GM21515 (cell line): ENCODE results near the gene LMF2.

ENCODE experiments used
- ATAC-seq: cut with Tn5 transposase; IDR thresholded peaks from one replicate; pipeline ENCODE4 v1.9.1; 2021; ENCODE audit not compliant: unreplicated experiment

Gene LMF2

DNA sequence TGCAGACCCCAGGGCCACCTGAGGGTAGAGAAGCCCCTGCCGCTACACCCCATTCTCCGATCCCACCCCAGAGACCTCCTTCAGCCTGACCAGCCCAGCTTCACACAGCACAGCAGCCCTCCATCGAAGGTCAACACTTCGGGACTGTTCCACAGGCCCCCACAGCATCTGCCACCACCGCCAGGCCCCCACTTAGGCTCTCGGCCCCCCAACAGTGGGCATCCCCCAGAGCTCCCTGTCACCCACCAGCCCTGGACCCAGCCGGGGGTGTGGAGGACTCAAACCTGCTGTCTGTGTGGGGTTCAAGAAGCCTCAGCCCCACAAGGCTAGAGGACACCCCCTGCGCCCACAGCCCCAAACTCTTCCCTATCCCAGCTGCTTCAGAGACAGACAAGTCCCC, 38.9 kb downstream of the LMF2 start:
- ATAC-seq: no peak

DNA sequence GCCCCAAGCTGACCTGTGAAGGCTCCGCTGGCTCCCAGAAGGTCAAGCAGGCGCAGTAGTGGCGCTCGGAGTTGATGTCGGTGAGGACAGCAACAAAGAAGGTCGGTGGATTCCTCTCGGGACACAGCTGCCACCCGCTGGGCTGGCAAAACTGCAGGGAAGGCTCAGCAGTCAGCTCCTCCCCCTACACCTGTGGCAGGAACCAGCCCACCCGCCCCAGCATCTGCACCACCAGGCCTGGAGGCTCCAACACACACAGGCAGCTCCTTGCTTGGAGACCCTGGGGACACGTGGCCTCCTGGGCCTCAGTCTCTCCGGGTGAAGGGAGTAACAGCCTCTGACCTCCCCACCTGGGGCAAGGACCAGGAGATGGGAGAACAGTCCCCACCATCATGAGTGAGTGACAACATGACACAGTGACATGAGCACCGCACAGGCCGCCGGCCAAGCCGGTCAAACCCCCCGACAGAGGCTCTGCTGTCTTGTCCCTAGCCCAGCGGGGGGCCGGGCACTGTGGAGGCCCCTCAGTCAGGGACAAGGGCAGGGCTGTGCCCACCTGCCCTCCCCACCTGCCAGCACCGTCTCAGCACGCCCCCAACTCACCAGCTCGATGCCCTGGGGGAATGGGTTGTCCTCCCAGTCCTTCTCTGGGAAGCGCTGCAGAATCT, 39.6 kb downstream of the LMF2 start:
- ATAC-seq: no peak

DNA sequence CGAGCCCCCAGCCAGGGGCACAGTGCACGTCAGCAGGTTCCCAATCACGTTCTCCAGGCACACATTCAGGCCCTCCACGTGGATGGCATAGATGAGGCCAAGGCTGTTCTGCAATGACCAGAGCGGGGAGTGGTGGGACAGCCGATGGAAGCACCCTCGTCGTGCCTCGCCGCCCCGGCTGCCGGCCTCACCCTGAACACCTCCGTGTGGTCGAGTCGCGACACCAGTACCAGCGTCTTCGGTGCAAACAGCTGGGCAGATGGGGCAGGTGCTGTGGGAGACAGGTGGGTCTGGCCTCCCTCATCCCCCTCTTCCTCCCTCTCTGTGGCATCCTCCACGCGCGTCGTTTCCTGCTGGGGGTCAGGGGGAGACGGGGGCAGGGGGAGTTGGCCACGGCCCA, 40.2 kb downstream of the LMF2 start:
- no peak for ATAC-seq

DNA sequence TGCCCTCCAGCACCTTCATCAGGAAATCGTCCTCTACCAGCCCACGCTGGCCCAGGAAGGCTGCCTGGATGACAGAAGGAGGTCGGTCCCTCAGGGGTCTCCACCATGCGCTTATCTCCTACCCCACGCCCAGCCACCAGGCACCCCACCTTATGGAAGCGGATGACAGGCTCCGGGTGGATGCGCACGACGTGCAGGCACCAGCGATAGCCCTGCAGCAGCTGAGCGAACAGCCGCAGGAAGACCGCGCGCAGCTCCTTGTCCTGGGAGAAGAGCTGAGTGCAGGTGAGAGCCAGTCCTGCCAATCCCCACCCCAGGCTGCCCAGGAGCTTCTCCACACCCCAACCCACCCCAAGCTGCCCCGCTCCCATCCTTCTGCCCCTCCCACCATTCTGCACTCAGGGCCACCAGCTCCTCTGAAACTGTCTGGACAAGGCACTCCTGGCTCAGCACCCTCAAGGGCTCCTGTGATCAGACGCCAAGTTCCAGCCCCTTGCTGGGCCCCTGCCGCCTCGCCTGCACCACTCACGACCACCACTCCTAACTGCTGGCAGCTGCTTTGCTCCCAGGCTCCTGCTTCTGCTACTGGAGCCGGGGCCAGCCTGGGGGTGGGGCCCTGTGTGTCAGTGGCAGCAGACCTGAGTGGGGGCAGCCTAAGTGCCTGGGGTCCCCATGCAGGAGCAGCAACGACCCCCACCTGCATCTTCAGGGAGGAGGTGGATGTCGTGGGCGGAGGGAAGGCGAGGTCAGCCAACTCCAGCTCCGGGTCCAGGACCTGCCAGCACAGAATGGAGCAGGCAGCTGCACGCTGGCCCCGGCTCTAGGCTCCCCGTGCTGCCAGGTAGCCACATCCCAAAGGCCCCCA, 42.2 kb downstream of the LMF2 start:
- ATAC-seq: no peak

DNA sequence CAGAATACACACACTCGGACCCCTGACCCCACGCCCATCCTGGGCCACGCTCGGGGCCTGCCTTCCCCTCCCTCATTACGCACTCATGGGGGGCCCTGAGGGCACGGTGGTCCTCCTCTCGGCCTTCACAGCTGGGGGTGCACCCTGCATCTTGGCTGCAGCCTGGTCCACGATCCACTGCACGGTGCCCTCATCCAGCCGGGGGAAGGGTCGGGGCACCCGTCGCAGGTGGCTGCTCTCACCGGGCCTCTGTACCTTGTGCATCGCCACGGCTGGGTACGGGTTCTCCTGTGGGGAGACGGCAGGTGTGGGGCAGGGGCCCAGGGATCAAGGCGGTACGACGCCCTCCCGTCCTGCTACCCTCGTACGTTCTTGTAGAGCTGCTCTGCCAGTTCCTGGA, 43.1 kb downstream of the LMF2 start:
- ATAC-seq: no peak

DNA sequence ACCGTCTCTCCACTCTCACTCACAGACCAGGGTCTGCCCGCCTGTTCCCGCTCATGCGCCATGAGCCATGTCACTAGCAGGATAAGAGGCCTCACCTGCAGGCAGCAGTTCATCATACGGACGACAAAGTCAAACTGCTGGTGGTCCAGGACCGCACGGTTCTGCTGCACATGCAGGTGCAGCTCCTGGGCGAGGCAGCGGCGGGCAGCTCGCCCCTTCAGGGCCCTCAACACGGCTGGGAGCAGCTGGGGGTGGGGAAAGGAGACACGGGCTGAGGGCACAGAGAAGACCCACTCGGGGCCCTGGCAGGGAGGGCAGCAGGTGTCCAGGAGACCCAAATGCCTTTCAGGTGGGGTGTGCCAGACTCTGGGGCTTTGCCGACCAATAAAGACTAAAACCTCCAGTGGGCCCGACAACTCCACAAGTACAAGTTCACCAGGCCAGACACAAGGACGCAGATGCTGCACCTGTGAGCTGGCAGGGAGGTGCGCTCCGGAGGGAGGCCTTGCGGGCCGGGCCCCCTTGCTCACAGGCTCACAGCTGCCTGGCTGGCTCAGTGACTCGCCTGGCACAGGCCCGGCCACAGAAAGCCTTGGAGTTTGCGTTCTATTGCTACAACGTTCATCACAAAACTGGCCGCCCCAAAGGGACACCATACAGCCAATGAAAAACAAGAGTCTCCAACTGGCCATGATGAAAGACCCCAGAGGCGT, 44.2 kb downstream of the LMF2 start:
- no peak for ATAC-seq

DNA sequence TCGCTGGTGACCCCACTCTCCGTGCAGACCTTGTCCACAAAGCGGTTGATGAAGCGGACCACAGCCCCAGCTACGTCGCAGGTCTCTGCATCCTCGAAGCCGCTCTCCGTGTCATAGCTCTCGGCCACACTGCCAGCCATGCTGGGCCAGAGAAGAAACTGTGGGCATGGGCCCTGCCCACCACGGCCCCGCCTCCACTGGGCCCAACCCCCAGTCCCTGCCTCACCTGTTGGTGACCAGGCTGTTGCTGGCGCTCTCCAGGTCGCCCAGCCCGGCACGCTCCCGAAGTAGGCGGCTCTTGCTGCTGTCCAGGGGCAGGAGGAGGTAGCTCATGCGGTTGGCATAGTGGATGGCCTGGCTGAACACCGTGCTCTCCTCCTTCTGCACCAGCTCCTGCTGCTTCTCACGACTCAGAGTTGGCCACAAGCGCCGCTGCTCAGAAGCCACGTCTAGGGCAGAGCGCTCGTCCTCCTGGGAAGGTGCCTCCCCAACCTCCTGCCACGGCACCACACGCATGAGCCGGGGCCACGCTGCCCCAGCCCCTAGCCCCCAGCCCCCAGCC, 45.4 kb downstream of the LMF2 start:
- no peak for ATAC-seq

DNA sequence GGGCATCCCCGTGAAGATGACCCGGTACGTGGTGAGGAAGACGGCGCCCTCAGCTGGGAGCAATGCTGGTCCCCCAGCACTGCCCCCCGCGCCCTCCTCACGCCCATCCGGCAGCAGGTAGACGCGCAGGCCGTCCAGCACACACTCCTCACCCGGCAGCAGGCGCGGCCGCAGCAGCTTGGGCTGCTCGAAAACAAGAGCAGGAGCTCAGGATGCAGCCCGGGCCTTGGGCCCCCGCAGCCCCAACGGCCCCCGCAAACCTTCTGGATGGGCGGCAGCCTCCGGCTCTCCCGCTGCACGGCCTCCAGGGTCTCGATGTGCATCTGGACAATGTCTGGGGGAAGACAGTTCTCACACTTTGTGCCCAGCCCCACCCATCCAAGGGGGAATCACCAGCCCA, 46.0 kb downstream of the LMF2 start:
- ATAC-seq: no peak

DNA sequence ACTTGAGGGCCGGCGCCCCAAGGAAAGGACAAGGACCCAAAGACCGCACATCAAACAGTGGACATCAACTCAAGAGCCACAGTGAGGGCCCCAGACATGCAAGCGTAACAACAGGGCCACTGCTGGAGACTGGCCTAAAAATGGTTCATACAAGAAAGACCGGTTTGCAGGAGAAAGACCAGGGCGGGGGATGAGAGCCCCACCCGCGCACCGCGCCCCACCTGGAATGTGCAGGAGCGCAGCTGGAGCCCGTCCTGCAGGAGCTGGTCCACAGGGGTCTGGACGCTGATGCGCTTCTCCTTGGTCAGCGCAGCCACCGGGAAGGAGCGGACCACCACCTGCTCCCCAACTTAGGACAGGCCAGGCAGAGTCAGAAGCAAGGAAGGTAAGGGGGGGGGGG, 46.6 kb downstream of the LMF2 start:
- ATAC-seq: no peak

DNA sequence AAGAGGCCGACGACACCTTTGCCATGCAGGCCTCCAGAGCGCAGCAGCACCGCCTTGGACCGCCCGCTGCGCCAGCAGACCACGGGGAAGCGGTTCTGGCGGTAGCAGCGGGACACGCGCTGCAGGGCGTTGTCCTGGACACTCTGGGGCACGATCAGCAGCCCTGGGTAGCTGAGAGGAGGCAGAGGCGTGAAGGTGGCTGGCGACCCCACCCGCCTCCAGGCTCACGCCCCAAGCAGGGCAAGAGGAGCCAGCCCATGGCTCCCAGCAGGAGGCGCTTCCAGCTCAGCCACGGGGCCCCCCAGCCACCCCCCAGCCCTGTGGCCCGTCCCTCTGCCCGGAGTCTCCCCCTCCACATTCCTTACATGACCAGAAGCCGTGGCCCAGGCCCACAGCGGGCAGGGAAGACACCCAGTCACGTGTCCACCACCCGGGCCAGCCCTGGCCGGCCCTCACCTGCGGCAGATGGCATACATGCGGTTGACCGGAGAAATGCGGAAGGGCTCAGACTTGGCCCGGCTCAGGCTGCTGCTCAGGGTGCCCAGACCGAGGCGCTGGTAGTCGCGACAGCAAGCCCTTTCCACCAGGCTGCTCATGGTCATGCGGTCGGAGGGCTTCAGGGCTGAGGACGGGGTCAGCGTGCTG, 47.9 kb downstream of the LMF2 start:
- ATAC-seq: no peak

DNA sequence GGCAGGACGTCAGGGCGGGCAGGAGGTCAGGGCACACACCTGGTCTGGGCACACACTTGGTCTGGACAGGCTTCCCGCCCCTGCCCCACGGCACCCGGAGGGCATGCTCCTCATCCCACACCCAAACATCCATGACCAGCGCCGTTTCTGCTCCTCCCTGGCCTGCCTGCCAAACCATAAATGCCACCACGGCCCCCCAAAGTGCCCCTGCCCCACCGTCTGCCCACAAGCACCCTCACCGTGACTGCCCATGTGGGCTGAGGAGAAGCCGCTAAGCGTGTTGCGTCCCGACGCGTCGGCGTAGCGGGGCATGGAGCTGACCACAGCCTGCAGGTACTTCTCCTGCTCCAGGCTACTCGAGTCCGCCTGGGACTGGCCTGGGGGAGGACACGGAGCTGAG, 48.5 kb downstream of the LMF2 start:
- no peak for ATAC-seq

DNA sequence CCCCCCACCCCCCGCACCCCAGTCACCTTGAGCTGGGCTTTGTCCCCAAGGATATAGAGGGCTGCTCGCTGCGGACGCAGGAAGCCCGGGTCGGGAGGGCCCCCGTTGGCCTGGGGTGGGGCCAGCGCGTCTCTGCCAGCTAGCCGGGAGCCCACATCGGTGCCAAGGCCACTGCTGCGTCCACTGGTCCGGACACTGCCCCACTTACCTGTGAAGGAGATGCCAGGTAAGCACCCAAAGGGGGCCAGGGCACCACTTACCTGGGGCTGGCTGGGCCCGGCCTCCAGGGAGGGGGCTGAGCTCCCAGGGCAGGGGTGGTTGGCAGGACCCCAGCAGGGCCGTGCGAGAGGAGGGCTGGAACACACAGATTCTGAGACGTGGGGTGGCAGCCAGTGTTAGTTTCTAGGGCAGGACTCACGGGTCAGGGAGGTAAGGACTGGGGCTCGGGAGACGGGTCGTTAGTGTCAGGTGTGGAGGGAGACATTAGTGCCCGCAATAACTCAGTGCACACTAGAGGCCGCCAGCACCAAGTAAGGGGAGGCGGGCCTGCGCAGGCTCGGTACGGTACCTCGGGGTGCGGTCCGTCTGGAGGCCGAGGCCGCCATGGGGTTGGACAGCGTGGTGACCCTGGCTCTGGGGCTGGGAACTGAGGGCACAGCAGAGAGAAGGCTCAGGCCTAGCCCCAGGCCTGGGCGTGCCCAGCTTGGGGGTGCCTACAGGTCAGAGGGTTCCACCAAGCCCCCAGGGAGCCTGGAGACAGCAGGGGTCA, 50.9 kb downstream of the LMF2 start:
- no peak for ATAC-seq

DNA sequence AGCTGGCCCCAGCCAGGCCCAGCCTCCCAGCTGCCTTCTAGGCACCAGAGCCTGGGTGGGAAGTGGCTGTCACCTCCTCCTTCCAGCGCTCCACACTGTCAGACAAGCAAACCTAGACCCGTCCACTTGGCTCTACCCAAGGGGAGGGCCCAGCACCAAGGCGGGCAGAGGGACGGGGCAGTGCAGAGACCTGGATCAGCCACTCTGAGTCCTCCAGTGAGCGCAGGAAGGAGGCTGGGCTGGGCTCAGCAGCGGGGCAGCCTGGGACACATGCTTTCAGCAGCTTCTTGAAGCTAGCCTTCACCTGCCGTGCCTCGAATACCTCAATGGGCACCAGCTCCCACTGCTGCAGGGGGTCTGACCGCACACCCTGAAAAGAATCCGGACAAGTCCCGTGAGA, 51.5 kb downstream of the LMF2 start:
- no peak for ATAC-seq

DNA sequence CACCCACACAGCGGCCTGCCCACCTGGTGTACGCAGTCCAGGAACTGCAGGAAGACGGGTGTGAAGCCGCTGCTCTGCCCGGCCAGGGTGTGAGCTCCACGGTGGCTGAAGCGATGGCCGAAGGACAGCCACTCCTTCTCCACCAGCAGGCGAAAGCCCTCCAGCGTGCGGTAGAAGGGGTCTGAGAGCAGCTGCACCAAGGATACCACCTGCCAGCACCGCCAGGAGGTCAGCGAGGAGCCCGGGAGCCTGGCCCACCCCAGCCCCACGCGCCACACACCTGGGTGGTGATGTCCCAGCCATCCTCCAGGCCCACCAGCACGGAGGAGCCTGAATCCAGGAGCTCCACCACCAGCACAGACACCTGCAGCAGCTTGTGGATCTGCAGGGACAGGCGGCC, 52.3 kb downstream of the LMF2 start:
- ATAC-seq: no peak

DNA sequence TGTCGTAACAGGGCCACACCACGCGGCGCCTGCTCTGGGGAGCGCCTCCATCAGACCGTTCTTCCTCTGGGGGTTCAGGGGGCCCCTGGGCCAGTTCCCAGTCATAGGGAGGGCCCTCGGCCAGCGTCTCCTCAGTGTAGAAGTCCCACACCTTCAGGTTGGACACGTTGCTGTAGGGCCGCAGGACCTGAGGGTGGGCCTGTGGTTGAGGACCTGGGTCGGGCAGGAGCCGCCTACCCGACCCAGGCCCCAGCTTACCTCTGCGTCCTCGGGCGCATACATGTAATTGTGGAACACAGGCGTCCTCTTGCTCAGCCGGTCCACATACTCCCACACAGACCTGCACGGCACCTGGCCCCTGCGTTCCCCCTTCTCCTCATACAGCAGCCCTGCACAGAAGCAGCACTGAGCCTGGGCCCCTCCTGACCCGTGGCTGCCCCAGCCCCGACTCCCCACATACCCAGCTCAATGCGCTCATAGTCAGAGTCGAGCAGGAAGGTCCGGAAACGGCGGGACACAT, 52.9 kb downstream of the LMF2 start:
- no peak for ATAC-seq
